Upper lobe of right lung (tissue), 1 donor: ENCODE measurements around the gene MYBPH. TPM values are rescaled to one million over a fixed set of nuclear protein-coding genes. Genes with fewer than 3 reads are reported as not detected.

Experiments used
- ATAC-seq: fragments of 200-7000 bp; cut with Tn5 transposase; one replicate; pipeline ENCODE4 v1.9.1; 2020; ENCODE audit warnings: mild to moderate bottlenecking, moderate library complexity
- DNase-seq: peaks from one replicate; pipeline ENCODE4 v3.0.0-alpha.2; 2020
- H3K27ac ChIP-seq: fragments of 200-600 bp; one replicate; pipeline ENCODE4 v1.8.0; 2022
- H3K27me3 ChIP-seq: fragments of 200-600 bp; one replicate; pipeline ENCODE4 v1.8.0; 2022; ENCODE audit warnings: mild to moderate bottlenecking
- H3K36me3 ChIP-seq: fragments of 200-600 bp; one replicate; pipeline ENCODE4 v1.8.0; 2022
- H3K4me1 ChIP-seq: fragments of 200-600 bp; one replicate; pipeline ENCODE4 v1.8.0; 2022
- H3K4me3 ChIP-seq: fragments of 200-600 bp; one replicate; pipeline ENCODE4 v1.8.0; 2022; ENCODE audit warnings: mild to moderate bottlenecking
- H3K9me3 ChIP-seq: fragments of 200-600 bp; one replicate; pipeline ENCODE4 v1.8.0; 2022
- intact Hi-C: fragments of 100-400 bp; cut with DNase I; formaldehyde crosslinking; loops from one replicate; pipeline ENCODE4 v1.11.0; 2022
- total RNA-seq: library from RNA; stranded (reverse); fragmentation: NEBNext Ultra II Directional; extraction: Animal tissue kit (Norgen Biotek cat#: 25700); gene quantifications from one replicate; pipeline ENCODE4 v1.2.1, GENCODE V29; 2021
- TF ChIP-seq, protein P1 (sequence below): fragments of 200-600 bp; IDR thresholded peaks from one replicate; pipeline ENCODE4 v1.8.0; 2022; ENCODE audit warnings: antibody characterized with exemption
- donor health status: DM: no; HTN: yes; CAD: no; lungs with severe emphysema.

Gene MYBPH
- total RNA-seq, 1 donor from 2014 or later, result not detected

GRCh38 chr1:203163891-203164635, 11.6 kb downstream of the MYBPH start:
- Histone ChIP-seq H3K4me1 (no peaks in the 10 kb centered on the region), H3K27ac (no peak overlapping the region), H3K36me3 (no peaks in the 10 kb centered on the region), H3K4me3 (no peak overlapping the region), H3K9me3 (no peaks in the 10 kb centered on the region), H3K27me3 (no peaks in the 10 kb centered on the region)
- ATAC-seq (no peak), DNase-seq (no peak)
- intact Hi-C loops, result no loop called here
- TF ChIP-seq, protein P1, sequence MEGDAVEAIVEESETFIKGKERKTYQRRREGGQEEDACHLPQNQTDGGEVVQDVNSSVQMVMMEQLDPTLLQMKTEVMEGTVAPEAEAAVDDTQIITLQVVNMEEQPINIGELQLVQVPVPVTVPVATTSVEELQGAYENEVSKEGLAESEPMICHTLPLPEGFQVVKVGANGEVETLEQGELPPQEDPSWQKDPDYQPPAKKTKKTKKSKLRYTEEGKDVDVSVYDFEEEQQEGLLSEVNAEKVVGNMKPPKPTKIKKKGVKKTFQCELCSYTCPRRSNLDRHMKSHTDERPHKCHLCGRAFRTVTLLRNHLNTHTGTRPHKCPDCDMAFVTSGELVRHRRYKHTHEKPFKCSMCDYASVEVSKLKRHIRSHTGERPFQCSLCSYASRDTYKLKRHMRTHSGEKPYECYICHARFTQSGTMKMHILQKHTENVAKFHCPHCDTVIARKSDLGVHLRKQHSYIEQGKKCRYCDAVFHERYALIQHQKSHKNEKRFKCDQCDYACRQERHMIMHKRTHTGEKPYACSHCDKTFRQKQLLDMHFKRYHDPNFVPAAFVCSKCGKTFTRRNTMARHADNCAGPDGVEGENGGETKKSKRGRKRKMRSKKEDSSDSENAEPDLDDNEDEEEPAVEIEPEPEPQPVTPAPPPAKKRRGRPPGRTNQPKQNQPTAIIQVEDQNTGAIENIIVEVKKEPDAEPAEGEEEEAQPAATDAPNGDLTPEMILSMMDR, result no peak

DNA sequence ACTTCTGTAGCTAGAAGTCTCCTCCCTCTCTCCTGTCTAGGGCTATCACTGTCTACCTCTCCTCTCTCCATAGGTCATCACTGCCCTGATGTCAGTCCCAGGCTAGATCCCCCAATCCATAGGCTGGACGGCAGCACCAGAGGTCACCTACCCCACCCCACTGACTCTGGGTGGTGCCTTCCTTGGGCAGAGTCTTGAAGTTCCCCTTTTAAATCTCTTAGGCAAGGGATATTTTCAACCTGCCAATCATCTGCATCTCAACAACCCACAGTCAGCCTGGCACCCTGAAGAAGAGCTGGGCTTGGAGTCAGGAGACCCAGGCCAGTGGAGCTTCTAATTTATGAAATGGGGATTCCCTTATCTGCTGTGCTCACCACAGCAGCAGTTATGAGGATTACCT, 13.2 kb downstream of the MYBPH start:
- no peaks in the 10 kb centered on the region for H3K36me3 ChIP-seq
- intact Hi-C loops, result no loop called here
- DNase-seq (no peak), ATAC-seq (peak; percentile 54)
- H3K27ac ChIP-seq, result no peak overlapping the region
- TF ChIP-seq, protein P1, result no peak
- H3K4me3 ChIP-seq, result no peak overlapping the region
- H3K27me3 ChIP-seq, result no peaks in the 10 kb centered on the region
- H3K4me1 ChIP-seq, result no peaks in the 10 kb centered on the region
- H3K9me3 ChIP-seq, result no peaks in the 10 kb centered on the region

DNA sequence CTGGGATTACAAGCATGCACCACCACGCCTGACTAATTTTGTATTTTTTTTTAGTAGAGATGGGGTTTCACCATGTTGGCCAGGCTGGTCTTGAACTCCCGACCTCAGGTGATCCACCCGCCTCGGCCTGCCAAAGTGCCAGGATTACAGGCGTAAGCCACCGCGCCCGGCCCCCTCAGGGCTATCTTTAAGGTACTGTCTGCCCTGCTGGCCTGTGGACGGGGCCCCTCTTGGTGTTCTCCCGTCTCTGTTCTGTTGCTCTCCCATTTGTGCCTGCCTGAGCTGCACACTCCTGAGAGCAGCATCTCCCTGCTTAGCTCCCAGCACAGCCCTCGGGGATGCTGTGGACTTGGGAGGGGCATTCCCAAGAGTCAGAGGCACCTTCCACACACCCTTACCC, 13.9 kb downstream of the MYBPH start:
- no peak overlapping the region for H3K4me3 ChIP-seq

DNA sequence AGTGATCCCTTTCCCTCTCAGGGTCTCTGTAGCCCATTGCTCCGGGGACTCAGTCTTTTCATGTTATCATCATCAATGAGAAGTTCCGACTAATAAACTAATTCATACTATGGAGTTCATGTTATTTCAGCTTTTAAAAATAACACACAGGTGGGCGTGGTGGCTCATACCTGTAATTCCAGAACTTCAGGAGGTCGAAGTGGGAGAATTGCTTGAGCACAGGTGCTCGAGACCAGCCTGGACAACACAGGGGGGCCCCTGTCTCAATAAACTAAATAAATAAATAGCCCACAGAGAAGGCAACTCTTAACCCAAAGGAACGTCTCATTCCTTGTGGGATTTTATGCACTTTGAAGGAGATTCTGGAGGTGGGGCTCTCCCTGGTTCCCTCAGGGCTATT, 14.5 kb downstream of the MYBPH start:
- Histone ChIP-seq H3K27ac (no peak overlapping the region), H3K4me1 (no peaks in the 10 kb centered on the region), H3K36me3 (no peaks in the 10 kb centered on the region), H3K9me3 (no peaks in the 10 kb centered on the region), H3K27me3 (no peaks in the 10 kb centered on the region), H3K4me3 (no peak overlapping the region)
- DNase-seq (no peak), ATAC-seq (no peak)
- intact Hi-C loops, result no loop called here
- TF ChIP-seq, protein P1, result no peak

More for the DNA sequence above, 13.9 kb downstream of the MYBPH start:
- no peaks in the 10 kb centered on the region for H3K9me3 ChIP-seq
- H3K4me1 ChIP-seq, result no peaks in the 10 kb centered on the region
- TF ChIP-seq, protein P1, result no peak
- H3K27ac ChIP-seq, result no peak overlapping the region
- H3K36me3 ChIP-seq, result no peaks in the 10 kb centered on the region
- intact Hi-C loops, result no loop called here
- DNase-seq, result no peak
- H3K27me3 ChIP-seq, result no peaks in the 10 kb centered on the region
- ATAC-seq, result no peak

- ATAC-seq (no peak), DNase-seq (no peak)
- TF ChIP-seq, protein P1, result no peak
- intact Hi-C loops, result no loop called here
- Histone ChIP-seq H3K9me3 (no peaks in the 10 kb centered on the region), H3K27ac (no peak overlapping the region), H3K36me3 (no peaks in the 10 kb centered on the region), H3K4me3 (no peak overlapping the region), H3K27me3 (no peaks in the 10 kb centered on the region), H3K4me1 (no peaks in the 10 kb centered on the region)
Observed at GRCh38 chr1:203159844-203160243, 15.8 kb downstream of the MYBPH start.
